ENCODE measurements around the gene MYB.
"Not testable (repeated sequence)": the region's sequence is repeated elsewhere in the genome, so short reads cannot be mapped to it uniquely, and the experiment has no call there.

- not testable (repeated sequence) for TF ChIP-seq CTCF, POLR2A (IDR thresholded peaks at IDR 0.05)
Measured at GRCh38 chr6:135246412-135247012, 65.4 kb downstream of the MYB start.
